Prostate gland (tissue), 2 donors: ENCODE measurements around the gene PIM2. TPM values are rescaled to one million over a fixed set of nuclear protein-coding genes. Genes with fewer than 3 reads are reported as not detected.

Source experiments
- DNase-seq: peaks from one replicate; pipeline ENCODE4 v3.0.0-alpha.2; 2019; ENCODE audit warnings: low spot score
- H3K27ac ChIP-seq, 2 donors: fragments of 200-600 bp; sonication (generic); 2 replicates each; pipeline ENCODE4 v1.5.1; 2017 to 2019
- H3K27me3 ChIP-seq: fragments of 200-600 bp; sonication (generic); replicated peaks from 2 replicates; pipeline ENCODE4 v1.5.1; 2019; ENCODE audit not compliant: insufficient read depth
- H3K36me3 ChIP-seq, 2 donors: fragments of 200-600 bp; sonication (generic); 1 replicate in 1 of 2; 2 replicates in 1 of 2; pipeline versions ENCODE4 v1.5.1 to v1.8.1; 2017 to 2019
- H3K4me1 ChIP-seq: fragments of 200-600 bp; sonication (generic); replicated peaks from 2 replicates; pipeline ENCODE4 v1.5.1; 2019
- H3K4me3 ChIP-seq, 2 donors: fragments of 200-600 bp; sonication (generic); 2 replicates each; pipeline ENCODE4 v1.5.1; 2017 to 2019
- H3K9me3 ChIP-seq: fragments of 200-600 bp; sonication (generic); 2 replicates; pipeline ENCODE4 v1.5.1; 2017
- POLR2A ChIP-seq: fragments of 450-650 bp; IDR thresholded peaks from one replicate; pipeline ENCODE4 v1.6.1; 2016; ENCODE audit warnings: antibody characterized with exemption, mild to moderate bottlenecking
- POLR2AphosphoS5 ChIP-seq: sonication (generic); formaldehyde crosslinking; IDR thresholded peaks from one replicate; pipeline ENCODE4 v1.6.1; 2017; ENCODE audit warnings: antibody characterized with exemption
- WGBS: methylation state at CpG from one replicate; pipeline ENCODE4 v1.1.5; 2018; 5-methylcytosine and 5-hydroxymethylcytosine counted together
- intact Hi-C: fragments of 100-400 bp; cut with DNase I; formaldehyde crosslinking; loops from one replicate; pipeline ENCODE4 v1.14.2; 2022
- total RNA-seq, 2 donors: library from RNA; depleted of rRNA; stranded (reverse); fragments of >200 nt; gene quantifications; one replicate each; pipeline ENCODE4 v1.1.0, GENCODE V29; 2016
- TF ChIP-seq, protein P1 (sequence below), 4 experiments: fragments of 200-600 bp in 2 of 4; fragments of 450-650 bp in 2 of 4; sonication (generic) in 2 of 4; IDR thresholded peaks; 1 replicate in 3 of 4; 2 replicates in 1 of 4; pipeline ENCODE4 v1.5.1; 2016 to 2019; ENCODE audit warnings: antibody characterized with exemption in 4 of 4, mild to moderate bottlenecking in 2 of 4, moderate library complexity in 2 of 4

The PIM2 gene
- total RNA-seq, 2 donors from 2014 or later: 12.1 to 23.5 TPM

DNA sequence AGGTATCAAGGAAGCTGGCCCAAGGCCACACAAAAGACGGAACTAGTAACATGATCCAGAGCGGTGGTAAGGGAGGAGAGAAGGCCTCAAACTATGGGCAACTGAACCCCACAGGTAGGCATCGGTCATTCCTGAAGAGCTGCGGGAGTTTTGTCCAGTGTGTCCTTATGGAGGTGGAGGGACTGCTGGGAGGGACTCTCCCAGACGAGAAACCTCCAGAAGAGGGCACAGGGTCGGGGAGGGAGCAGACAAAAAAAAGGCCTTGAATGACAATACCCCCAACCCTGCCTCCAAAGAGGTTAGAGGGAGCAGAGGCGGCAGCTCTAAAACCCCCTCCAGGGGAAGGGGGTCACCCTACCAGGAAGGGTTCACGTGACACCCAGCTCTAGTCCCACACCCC, 14.6 kb downstream of the PIM2 start:
- intact Hi-C loops: no loop called here
- 73% methylated on average over 8 of the region's 8 CpGs for WGBS
- H3K4me1 ChIP-seq: no peaks in the 10 kb centered on the region
- TF ChIP-seq POLR2A (no peak), POLR2AphosphoS5 (no peak)
- TF ChIP-seq, protein P1, sequence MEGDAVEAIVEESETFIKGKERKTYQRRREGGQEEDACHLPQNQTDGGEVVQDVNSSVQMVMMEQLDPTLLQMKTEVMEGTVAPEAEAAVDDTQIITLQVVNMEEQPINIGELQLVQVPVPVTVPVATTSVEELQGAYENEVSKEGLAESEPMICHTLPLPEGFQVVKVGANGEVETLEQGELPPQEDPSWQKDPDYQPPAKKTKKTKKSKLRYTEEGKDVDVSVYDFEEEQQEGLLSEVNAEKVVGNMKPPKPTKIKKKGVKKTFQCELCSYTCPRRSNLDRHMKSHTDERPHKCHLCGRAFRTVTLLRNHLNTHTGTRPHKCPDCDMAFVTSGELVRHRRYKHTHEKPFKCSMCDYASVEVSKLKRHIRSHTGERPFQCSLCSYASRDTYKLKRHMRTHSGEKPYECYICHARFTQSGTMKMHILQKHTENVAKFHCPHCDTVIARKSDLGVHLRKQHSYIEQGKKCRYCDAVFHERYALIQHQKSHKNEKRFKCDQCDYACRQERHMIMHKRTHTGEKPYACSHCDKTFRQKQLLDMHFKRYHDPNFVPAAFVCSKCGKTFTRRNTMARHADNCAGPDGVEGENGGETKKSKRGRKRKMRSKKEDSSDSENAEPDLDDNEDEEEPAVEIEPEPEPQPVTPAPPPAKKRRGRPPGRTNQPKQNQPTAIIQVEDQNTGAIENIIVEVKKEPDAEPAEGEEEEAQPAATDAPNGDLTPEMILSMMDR (IDR thresholded peaks at IDR 0.05): no peak
- no peak for DNase-seq
- no peaks in the 10 kb centered on the region for H3K27me3 ChIP-seq
- H3K4me3 ChIP-seq: no peak overlapping the region
- no peaks in the 10 kb centered on the region for H3K36me3 ChIP-seq
- no peak overlapping the region for H3K27ac ChIP-seq
- no peaks in the 10 kb centered on the region for H3K9me3 ChIP-seq

DNA sequence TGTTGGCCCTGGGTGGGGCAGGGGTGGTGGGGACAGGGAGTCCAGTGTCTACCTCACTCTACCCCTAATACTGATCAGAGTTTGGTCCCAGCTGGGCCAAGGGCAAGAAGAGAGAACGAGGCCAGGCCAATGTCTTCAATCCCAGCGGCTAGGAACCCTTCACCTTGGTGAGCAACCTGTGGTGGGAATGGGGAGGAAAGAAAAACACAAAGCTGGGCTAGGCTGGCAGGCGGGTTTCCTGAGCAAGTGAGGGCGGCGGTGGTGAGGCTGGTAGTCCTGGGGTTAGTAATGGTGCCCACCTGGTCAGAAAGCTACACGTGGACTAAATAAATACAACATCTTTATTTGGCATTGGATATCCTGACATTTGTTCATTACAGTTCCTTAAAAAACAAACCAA, 15.5 kb downstream of the PIM2 start:
- no peaks in the 10 kb centered on the region for H3K27me3 ChIP-seq

DNA sequence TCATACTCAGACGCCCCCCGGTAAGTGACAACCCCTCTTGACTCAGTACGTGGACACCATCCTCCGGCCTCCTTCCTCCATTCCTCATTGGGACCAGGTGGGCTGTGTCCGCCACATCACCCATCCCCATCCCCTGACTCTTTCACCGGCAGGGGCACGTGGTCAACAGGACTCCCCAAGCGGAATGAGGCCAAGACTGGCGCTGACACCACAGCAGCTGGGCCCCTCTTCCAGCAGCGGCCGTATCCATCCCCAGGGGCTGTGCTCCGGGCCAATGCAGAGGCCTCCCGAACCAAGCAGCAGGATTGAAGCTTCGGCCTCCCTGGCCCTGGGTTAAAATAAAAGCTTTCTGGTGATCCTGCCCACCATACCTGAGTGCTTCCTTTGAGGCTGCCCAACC, 16.0 kb downstream of the PIM2 start:
- no peak overlapping the region for H3K4me3 ChIP-seq
- H3K27me3 ChIP-seq: no peaks in the 10 kb centered on the region
- H3K4me1 ChIP-seq: no peaks in the 10 kb centered on the region
- WGBS: 77% methylated on average over 14 of the region's 14 CpGs
- DNase-seq: no peak
- no peaks in the 10 kb centered on the region for H3K9me3 ChIP-seq
- TF ChIP-seq POLR2AphosphoS5 (no peak), POLR2A (no peak)
- TF ChIP-seq, protein P1 (IDR thresholded peaks at IDR 0.05): no peak
- intact Hi-C loops: no loop called here
- H3K36me3 ChIP-seq: no peaks in the 10 kb centered on the region
- H3K27ac ChIP-seq: no peak overlapping the region

More for the DNA sequence above, 15.5 kb downstream of the PIM2 start:
- Histone ChIP-seq H3K9me3 (no peaks in the 10 kb centered on the region), H3K4me1 (no peaks in the 10 kb centered on the region), H3K27ac (no peak overlapping the region), H3K4me3 (no peak overlapping the region), H3K36me3 (no peaks in the 10 kb centered on the region)
- DNase-seq: no peak
- 68% methylated on average over 5 of the region's 6 CpGs for WGBS
- no peak for TF ChIP-seq POLR2AphosphoS5
- no peak for TF ChIP-seq POLR2A
- TF ChIP-seq, protein P1 (IDR thresholded peaks at IDR 0.05): no peak
- intact Hi-C loops: no loop called here

DNA sequence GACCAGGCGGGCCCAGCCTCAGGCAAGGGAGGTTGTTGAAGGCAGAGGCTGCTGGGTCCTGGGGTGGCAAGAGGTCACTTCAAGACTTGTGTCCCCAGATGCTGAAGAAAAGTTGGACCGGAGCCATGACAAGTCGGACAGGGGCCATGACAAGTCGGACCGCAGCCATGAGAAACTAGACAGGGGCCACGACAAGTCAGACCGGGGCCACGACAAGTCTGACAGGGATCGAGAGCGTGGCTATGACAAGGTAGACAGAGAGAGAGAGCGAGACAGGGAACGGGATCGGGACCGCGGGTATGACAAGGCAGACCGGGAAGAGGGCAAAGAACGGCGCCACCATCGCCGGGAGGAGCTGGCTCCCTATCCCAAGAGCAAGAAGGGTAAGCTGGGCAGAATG, 16.7 kb downstream of the PIM2 start:
- TF ChIP-seq, protein P1 (IDR thresholded peaks at IDR 0.05): no peak
- TF ChIP-seq POLR2A: no peak
- TF ChIP-seq POLR2AphosphoS5: no peak
- H3K27ac ChIP-seq: no peak overlapping the region
- no peaks in the 10 kb centered on the region for H3K36me3 ChIP-seq
- intact Hi-C loops: no loop called here
- no peak for DNase-seq
- no peaks in the 10 kb centered on the region for H3K27me3 ChIP-seq
- H3K9me3 ChIP-seq: no peaks in the 10 kb centered on the region
- H3K4me1 ChIP-seq: no peaks in the 10 kb centered on the region
- 83% methylated on average over 20 of the region's 20 CpGs for WGBS
- H3K4me3 ChIP-seq: no peak overlapping the region

DNA sequence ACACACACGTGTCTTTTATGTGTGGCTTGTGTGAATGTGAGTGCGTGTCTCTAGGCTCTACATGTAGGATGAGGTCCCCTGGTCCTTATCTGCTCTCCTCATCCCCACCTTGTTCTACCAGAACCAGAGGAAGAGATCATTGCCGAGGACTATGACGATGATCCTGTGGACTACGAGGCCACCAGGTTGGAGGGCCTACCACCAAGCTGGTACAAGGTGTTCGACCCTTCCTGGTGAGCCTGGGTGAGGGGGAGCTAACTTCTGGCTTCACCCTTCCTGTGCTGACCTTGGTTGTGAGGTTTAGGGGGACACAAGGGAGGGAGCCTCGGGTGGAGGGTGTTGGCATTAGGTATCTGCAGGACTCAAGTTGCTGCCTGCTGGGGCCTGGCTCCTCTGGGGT, 17.8 kb downstream of the PIM2 start:
- H3K27ac ChIP-seq: no peak overlapping the region
- no peak for TF ChIP-seq POLR2AphosphoS5
- TF ChIP-seq POLR2A: no peak
- TF ChIP-seq, protein P1 (IDR thresholded peaks at IDR 0.05): no peak
- no peaks in the 10 kb centered on the region for H3K4me1 ChIP-seq
- no peaks in the 10 kb centered on the region for H3K27me3 ChIP-seq
- WGBS: 95% methylated on average over 6 of the region's 7 CpGs
- intact Hi-C loops: no loop called here
- DNase-seq: no peak
- no peak overlapping the region for H3K4me3 ChIP-seq
- H3K9me3 ChIP-seq: no peaks in the 10 kb centered on the region
- no peaks in the 10 kb centered on the region for H3K36me3 ChIP-seq
